Cardiac muscle cell (in vitro differentiated cells and primary cell): ENCODE data around the gene PLEKHO1. TPM values are rescaled to one million over a fixed set of nuclear protein-coding genes. Genes with fewer than 3 reads are reported as not detected.
A peak's percentile ranks its signal among the peaks of the same experiment; 100 is the strongest.

Source experiments
- DNase-seq, 2 donors: peaks; one replicate each; pipeline versions ENCODE4 v3.0.0 to v3.0.0-alpha.2; 2010 to 2017; ENCODE audit warnings: low read depth in 1 of 2, low spot score in 1 of 2
- H3K27ac ChIP-seq: fragments of 200-600 bp; sonication (generic); 2 replicates; pipeline ENCODE4 v1.5.1; 2016
- H3K27me3 ChIP-seq: fragments of 200-600 bp; sonication (generic); 2 replicates; pipeline ENCODE4 v1.6.0; 2016; ENCODE audit warnings: control low read depth
- H3K36me3 ChIP-seq: fragments of 200-600 bp; sonication (generic); 2 replicates; pipeline ENCODE4 v1.5.1; 2016; ENCODE audit warnings: control low read depth
- H3K4me1 ChIP-seq: fragments of 200-600 bp; sonication (generic); 2 replicates; pipeline ENCODE4 v1.8.1; 2017; ENCODE audit warnings: low read depth, mild to moderate bottlenecking, mixed run types
- H3K4me3 ChIP-seq: fragments of 200-600 bp; sonication (generic); 2 replicates; pipeline ENCODE4 v1.5.1; 2016; ENCODE audit warnings: mild to moderate bottlenecking
- H3K9me3 ChIP-seq: fragments of 200-600 bp; sonication (generic); 2 replicates; pipeline ENCODE4 v1.5.1; 2017; ENCODE audit warnings: low read depth, mild to moderate bottlenecking, control low read depth
- polyA plus RNA-seq: library from polyadenylated mRNA; unstranded; fragments of >200 nt; fragmentation: Nextera tagmentation; extraction: Ambion mirVana; gene quantifications from 2 replicates; pipeline ENCODE4 v1.2.1, GENCODE V29; 2016
- total RNA-seq: library from RNA; depleted of rRNA; stranded (reverse); fragments of >200 nt; gene quantifications from 2 replicates; pipeline ENCODE4 v1.2.3, GENCODE V29; 2016
- TF ChIP-seq, protein P1 (sequence below): IDR thresholded peaks from 2 replicates; pipeline ENCODE4 v1.5.1; 2012; ENCODE audit warnings: low read depth, mild to moderate bottlenecking, low read length

The PLEKHO1 gene, protein sequence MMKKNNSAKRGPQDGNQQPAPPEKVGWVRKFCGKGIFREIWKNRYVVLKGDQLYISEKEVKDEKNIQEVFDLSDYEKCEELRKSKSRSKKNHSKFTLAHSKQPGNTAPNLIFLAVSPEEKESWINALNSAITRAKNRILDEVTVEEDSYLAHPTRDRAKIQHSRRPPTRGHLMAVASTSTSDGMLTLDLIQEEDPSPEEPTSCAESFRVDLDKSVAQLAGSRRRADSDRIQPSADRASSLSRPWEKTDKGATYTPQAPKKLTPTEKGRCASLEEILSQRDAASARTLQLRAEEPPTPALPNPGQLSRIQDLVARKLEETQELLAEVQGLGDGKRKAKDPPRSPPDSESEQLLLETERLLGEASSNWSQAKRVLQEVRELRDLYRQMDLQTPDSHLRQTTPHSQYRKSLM
- total RNA-seq (94.1 and 102 TPM in 2 replicates), polyA plus RNA-seq (143 and 149 TPM in 2 replicates)

DNA sequence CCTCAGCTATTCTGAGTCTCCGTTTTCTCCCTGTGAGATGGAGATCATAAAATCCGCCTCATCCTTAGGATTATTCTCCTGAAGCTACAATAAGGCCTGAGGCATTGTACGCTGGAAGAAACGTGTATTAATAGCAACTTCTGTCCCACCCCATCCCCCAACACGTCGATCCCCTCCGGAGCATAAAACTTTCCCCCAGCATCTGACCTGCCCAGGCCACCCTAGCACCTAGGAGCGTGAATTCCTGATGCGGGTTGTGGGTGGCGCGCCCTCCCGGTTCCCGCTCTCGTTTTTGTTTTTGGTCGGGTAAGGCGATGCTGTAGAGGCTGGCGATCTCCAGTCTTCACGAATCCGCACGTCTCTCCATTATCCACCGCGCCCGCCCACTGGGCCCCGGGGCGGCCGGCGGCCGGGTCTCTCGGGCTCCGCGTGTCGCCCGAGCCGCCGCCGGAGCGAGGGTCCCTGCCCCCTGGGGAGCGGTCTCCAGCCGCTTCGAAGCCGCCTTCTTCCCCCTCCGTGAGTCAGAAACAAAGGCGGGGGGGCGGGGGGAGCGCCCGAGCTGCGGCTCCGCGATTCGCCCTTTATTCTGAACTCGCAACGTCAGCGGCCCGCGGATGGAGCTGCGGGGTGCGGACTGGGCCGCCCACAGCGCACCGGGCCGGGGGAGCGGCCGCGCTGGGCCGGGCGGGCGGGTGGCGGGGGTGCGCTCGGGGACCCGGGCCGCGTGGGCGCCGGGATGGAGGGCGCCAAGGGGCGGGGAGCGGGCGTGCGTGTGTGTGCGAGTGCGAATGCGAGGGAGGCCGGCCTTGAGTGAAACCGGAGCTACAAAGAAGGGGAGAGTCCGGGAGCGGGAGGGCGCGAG lies at the start of gene PLEKHO1:
TSS of gene PLEKHO1 (plus strand) at position 646 of the 862 bp plus-strand sequence. CDS start 342 bp downstream, outside the sequence.
- Histone ChIP-seq H3K36me3 (peaks cover 14% of the 10 kb centered on the region), H3K9me3 (no peaks in the 10 kb centered on the region), H3K4me3 (peak within 1 kb of the TSS; percentile 100), H3K27me3 (no peaks in the 10 kb centered on the region), H3K27ac (peak within 1 kb of the TSS; percentile 98), H3K4me1 (peaks cover 44% of the 10 kb centered on the region)
- DNase-seq, result peak; percentile 87 to 90
- TF ChIP-seq, protein P1, sequence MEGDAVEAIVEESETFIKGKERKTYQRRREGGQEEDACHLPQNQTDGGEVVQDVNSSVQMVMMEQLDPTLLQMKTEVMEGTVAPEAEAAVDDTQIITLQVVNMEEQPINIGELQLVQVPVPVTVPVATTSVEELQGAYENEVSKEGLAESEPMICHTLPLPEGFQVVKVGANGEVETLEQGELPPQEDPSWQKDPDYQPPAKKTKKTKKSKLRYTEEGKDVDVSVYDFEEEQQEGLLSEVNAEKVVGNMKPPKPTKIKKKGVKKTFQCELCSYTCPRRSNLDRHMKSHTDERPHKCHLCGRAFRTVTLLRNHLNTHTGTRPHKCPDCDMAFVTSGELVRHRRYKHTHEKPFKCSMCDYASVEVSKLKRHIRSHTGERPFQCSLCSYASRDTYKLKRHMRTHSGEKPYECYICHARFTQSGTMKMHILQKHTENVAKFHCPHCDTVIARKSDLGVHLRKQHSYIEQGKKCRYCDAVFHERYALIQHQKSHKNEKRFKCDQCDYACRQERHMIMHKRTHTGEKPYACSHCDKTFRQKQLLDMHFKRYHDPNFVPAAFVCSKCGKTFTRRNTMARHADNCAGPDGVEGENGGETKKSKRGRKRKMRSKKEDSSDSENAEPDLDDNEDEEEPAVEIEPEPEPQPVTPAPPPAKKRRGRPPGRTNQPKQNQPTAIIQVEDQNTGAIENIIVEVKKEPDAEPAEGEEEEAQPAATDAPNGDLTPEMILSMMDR, result no peak

DNA sequence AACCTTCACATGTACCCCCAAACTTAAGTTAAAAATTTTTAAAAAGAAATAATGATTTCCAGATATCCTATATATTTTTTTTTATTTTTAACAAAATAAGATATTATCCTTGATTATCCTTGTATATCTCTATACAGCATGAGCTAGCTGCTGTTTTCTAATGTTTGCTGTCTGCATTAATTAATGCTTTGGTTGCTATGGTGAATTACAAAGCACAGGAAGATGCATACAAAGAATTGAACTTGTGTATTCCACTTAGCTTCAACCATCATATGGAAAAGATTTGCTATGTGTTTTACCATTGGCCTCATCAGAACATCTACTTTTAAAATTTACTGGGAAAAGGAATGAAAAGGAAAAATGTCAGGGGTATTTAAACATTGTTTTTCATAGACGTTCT lies 46.7 kb upstream of the PLEKHO1 start:
- Histone ChIP-seq H3K4me1 (no peaks in the 10 kb centered on the region), H3K36me3 (peaks cover 7% of the 10 kb centered on the region), H3K9me3 (no peaks in the 10 kb centered on the region), H3K27ac (peak overlapping the region; percentile 1), H3K4me3 (no peak overlapping the region), H3K27me3 (no peaks in the 10 kb centered on the region)
- DNase-seq, result no peak
- TF ChIP-seq, protein P1, result no peak

DNA sequence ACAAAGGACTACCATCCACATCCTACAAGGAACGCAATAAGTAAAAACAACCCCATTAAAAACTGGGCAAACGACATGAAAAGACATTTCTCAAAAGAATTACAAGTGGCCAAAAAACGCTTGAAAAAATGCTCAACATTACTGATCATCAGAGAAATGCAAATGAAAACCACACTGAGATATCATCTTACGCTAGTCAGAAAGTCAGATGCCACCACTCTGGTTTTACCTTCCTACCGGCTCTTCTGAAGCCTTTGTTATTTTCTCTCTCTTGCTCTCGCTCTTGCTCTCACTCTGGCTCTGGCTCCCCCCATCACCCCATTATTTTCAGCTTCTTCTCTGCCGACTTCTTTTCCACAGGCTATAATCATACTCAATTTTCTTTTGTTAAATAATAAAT lies 43.4 kb upstream of the PLEKHO1 start:
- Histone ChIP-seq H3K9me3 (no peaks in the 10 kb centered on the region), H3K27me3 (no peaks in the 10 kb centered on the region), H3K27ac (no peak overlapping the region), H3K4me3 (no peak overlapping the region), H3K36me3 (no peaks in the 10 kb centered on the region), H3K4me1 (no peaks in the 10 kb centered on the region)
- TF ChIP-seq, protein P1, result no peak
- DNase-seq, result no peak

DNA sequence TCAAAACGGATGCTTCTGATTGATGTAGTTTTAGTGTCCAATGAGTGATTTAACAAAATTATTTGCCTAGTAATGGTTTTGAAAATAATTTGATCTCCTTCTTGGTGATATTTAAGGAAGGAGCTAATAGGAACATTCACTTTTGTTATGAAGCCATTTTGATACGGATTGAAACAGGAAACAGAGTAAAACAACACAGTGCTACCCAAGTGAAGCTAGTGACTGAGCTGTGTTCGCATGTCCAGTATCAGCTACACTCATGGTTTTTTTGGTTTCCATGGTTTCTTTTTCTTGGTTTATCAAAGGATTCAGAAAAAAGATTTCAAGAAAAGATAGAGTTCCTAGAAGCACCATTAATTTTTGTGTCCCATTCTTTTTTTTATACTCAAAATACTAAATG lies 40.1 kb upstream of the PLEKHO1 start:
- DNase-seq, result no peak
- no peaks in the 10 kb centered on the region for H3K9me3 ChIP-seq

DNA sequence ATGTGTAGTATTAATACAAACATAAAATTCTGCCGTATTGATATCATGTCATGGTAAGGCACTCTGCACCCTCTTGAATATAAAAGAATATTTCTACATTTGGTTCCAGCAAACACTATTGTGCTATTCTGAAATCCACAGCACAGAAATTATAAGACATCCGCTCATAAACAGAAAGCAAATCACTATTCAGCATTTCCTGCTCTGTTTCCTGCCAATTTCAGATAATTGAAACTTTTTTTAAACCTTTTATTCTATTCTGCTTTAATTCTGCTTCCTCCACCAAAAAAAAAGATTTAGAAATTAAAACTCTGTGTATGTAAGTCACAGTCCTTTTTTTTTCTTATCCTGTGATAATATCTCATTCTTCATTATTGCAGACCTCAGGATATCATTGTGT lies 39.6 kb upstream of the PLEKHO1 start:
- Histone ChIP-seq H3K4me1 (no peaks in the 10 kb centered on the region), H3K36me3 (peaks cover 3% of the 10 kb centered on the region), H3K4me3 (no peak overlapping the region), H3K27me3 (no peaks in the 10 kb centered on the region), H3K9me3 (no peaks in the 10 kb centered on the region), H3K27ac (no peak overlapping the region)
- no peak for DNase-seq
- TF ChIP-seq, protein P1, result no peak

More for the DNA sequence above, 40.1 kb upstream of the PLEKHO1 start:
- H3K4me1 ChIP-seq, result no peaks in the 10 kb centered on the region
- TF ChIP-seq, protein P1, result no peak
- peaks cover 3% of the 10 kb centered on the region for H3K36me3 ChIP-seq
- no peak overlapping the region for H3K4me3 ChIP-seq
- H3K27ac ChIP-seq, result no peak overlapping the region
- H3K27me3 ChIP-seq, result no peaks in the 10 kb centered on the region
